ENCODE data around the gene CDK5RAP1.

Gene CDK5RAP1

DNA sequence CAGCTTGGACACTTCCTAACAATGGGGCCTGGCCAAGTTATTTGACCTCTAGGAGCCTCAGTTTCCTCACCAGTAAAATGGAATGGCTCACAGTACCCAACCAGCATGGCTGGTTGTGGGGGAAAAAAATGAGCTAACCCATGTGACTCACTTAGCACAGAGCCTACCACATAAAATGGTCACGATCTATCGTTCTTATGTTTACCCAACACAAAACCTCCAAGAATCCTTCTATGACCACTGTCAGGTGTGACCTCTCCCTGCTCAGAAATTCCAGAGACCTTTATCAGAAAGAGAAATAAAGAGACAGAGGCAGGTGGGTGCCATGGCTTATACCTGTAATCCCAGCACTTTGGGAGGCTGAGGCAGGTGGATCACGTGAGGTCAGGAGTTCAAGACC lies 78.9 kb downstream of the CDK5RAP1 start:
- Histone ChIP-seq H3K9me3 (no peaks in the 10 kb centered on the region), H3K4me1 (no peaks in the 10 kb centered on the region), H3K27me3 (ENCODE audit: low read depth) (peaks cover 4% of the 10 kb centered on the region; the same call in 1 of the 2 replicates), H3K4me3 (no peak overlapping the region), H3K36me3 (replicated peaks) (no peaks in the 10 kb centered on the region)
- DNase-seq (ENCODE audit: low spot score in 2 of 2), result no peak
- in situ Hi-C loops (cut with MboI; ENCODE audit: low sequenced_read_pairs), result loop anchor here (10.0 kb wide), 1 partner anchor 58 kb away; no protein-coding TSS in a partner anchor

DNA sequence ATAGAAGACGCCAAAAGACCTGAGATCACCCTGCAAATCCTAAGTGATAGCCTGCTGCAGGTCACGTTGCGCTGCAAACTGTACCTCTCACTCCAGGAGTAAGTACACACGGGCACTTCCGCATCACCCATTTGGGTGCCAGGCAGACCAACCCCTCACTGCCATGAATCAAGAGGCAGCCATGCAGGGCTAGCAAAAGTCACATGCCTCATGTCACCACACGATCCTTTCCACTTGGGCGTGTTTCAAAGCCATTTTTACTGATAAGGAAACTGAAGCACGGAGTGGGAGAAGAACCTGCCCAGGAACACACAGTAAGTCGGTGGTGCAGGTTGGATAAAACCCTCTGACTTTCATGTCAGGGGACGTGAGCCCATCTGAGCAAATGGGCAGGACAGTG lies 81.3 kb downstream of the CDK5RAP1 start:
- no peaks in the 10 kb centered on the region for H3K36me3 ChIP-seq (replicated peaks)
- DNase-seq (ENCODE audit: low spot score in 2 of 2), result no peak
- no peak overlapping the region for H3K4me3 ChIP-seq
- no peaks in the 10 kb centered on the region for H3K4me1 ChIP-seq
- no peaks in the 10 kb centered on the region for H3K9me3 ChIP-seq
- peaks cover 6% of the 10 kb centered on the region; the same call in 1 of the 2 replicates for H3K27me3 ChIP-seq (ENCODE audit: low read depth)
- in situ Hi-C loops (cut with MboI; ENCODE audit: low sequenced_read_pairs), result loop anchor here (10.0 kb wide), 1 partner anchor 55 kb away; no protein-coding TSS in a partner anchor

DNA sequence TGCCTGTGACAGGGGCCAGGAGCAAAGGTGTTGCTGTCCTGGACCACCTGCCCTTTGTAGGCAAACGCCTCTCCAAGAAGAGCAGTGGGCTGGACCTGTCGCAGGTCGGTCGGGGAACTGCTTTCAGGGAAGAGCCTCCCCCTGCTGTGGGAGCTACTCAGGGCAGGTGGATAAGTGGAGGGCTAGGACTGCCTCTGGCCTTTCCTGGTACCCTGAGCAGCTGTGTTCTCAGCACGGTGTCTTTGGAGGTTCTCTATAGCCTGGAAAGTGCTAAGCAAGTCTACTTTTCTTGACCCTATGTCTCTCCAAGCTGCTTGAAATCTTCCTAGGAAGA lies 83.3 kb downstream of the CDK5RAP1 start:
- in situ Hi-C loops (cut with MboI; ENCODE audit: low sequenced_read_pairs), result no loop called here

DNA sequence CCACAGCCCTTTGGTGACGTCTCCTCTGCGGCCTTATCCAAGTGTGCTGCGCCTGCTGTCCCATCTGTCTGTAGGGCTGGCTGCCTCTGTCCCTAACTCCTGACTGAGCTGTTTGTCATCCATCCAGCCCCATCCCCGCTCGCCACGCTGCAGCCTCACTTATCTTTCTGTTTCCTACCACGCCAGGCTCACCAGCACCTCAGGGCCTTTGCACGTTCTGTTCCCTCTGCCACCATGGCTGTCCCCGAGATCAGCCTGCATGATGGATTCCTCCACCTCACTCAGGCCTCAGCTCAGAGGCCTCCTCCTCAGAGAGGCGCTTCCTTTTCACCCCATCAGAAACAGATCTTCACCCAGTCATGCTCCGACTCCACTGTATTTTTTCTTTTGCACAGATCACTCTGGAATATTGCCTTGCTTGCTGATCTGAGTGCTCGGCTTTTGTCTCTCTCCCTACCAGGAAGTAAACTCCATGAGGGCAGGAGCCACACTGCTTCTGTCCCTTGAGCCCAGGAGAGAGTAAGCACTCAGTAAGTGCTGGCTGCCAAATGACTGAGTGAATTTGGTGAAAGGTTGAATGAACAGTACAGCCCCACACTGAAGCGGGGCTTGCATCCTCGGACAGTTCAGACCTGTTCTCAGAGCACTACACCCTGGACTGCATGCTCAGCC lies 83.8 kb downstream of the CDK5RAP1 start:
- H3K4me1 ChIP-seq, result no peaks in the 10 kb centered on the region
- H3K27me3 ChIP-seq (ENCODE audit: low read depth), result peaks cover 6% of the 10 kb centered on the region; the same call in 1 of the 2 replicates
- H3K4me3 ChIP-seq, result no peak overlapping the region
- H3K36me3 ChIP-seq (replicated peaks), result no peaks in the 10 kb centered on the region
- H3K9me3 ChIP-seq, result no peaks in the 10 kb centered on the region
- in situ Hi-C loops (cut with MboI; ENCODE audit: low sequenced_read_pairs), result no loop called here
- DNase-seq (ENCODE audit: low spot score in 2 of 2), result no peak

More for the DNA sequence above, 83.3 kb downstream of the CDK5RAP1 start:
- Histone ChIP-seq H3K4me3 (no peak overlapping the region), H3K36me3 (replicated peaks) (no peaks in the 10 kb centered on the region), H3K4me1 (no peaks in the 10 kb centered on the region), H3K27me3 (ENCODE audit: low read depth) (peaks cover 6% of the 10 kb centered on the region; the same call in 1 of the 2 replicates), H3K9me3 (no peaks in the 10 kb centered on the region)
- no peak for DNase-seq (ENCODE audit: low spot score in 2 of 2)

DNA sequence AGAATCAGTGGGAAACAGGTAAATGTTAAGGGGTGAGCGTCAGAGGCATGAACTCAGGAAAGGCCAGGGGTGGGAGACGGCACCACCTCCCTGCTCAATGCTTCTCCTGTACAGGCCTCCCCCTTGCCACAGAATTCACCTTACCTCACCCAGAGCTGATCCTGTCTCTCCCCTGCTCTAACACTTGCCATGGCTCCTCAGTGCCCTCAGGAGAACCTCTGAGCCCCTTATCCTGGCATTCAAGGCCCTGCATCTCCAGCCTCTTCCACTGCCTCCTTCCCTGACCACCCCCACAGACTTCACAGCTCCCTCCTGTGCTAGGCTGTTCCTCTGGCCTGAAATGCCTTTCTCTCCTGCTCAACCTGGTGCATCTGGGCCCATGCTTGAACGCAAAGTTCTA lies 84.4 kb downstream of the CDK5RAP1 start:
- no peaks in the 10 kb centered on the region for H3K9me3 ChIP-seq
- in situ Hi-C loops (cut with MboI; ENCODE audit: low sequenced_read_pairs), result no loop called here
- H3K27me3 ChIP-seq (ENCODE audit: low read depth), result peaks cover 6% of the 10 kb centered on the region; the same call in 1 of the 2 replicates
- DNase-seq (ENCODE audit: low spot score in 2 of 2), result no peak
- no peak overlapping the region for H3K4me3 ChIP-seq
- H3K4me1 ChIP-seq, result no peaks in the 10 kb centered on the region
- no peaks in the 10 kb centered on the region for H3K36me3 ChIP-seq (replicated peaks)

DNA sequence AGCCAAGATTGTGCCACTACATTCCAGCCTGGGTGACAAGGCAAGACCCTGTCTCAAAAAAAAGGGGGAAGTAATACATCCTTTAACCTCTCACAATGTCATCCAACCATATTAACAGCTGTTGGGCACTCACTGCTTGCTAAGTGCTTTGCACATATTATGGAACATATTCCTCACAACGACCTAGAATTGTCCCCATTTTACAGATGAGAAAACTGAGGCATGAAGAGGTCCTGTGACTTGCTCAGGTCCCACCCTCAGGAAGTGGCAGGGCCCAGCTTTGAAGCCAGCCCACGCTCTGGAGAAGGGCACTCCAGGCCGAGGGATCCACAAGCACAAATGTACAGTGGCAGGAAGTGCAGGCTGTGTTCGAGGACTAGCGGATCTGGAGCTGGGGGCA lies 85.0 kb downstream of the CDK5RAP1 start:
- DNase-seq (ENCODE audit: low spot score in 2 of 2), result no peak
- H3K27me3 ChIP-seq (ENCODE audit: low read depth), result peaks cover 6% of the 10 kb centered on the region; the same call in 1 of the 2 replicates
- no peaks in the 10 kb centered on the region for H3K4me1 ChIP-seq
- H3K36me3 ChIP-seq (replicated peaks), result no peaks in the 10 kb centered on the region
- in situ Hi-C loops (cut with MboI; ENCODE audit: low sequenced_read_pairs), result no loop called here
- no peak overlapping the region for H3K4me3 ChIP-seq
- no peaks in the 10 kb centered on the region for H3K9me3 ChIP-seq

DNA sequence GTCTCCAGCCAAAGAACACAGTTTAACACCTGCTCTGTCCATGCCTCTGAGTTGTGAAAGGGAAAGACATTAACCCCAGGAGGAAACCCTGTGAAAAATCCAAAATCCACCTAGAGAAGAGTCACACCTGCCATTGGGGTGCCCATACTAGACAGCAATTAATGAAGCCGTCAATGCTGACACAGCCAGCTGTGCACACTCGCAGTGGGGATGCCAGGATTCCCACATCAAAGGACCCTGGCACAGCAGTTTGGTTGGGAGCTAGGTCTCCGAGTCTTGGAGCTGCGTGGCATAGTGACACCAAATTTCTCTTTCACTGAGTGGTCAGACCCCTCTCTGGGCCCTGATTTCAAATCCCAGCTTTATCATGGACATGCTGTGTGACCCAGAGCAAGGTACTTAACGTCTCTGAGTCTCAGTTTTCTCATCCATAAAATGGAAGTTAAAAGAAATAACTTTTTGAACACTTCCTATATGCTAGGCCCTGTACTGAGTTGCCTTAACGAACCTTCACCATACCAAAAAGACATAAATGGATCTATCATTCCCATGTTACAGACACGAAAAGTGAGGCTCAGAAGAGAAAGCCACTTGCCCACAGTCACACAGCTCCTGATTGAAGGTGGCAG lies 87.5 kb downstream of the CDK5RAP1 start:
- Histone ChIP-seq H3K4me3 (no peak overlapping the region), H3K36me3 (replicated peaks) (no peaks in the 10 kb centered on the region), H3K9me3 (no peaks in the 10 kb centered on the region), H3K4me1 (no peaks in the 10 kb centered on the region), H3K27me3 (ENCODE audit: low read depth) (peaks cover 4% of the 10 kb centered on the region; the same call in 1 of the 2 replicates)
- in situ Hi-C loops (cut with MboI; ENCODE audit: low sequenced_read_pairs), result no loop called here
- DNase-seq (ENCODE audit: low spot score in 2 of 2), result no peak

DNA sequence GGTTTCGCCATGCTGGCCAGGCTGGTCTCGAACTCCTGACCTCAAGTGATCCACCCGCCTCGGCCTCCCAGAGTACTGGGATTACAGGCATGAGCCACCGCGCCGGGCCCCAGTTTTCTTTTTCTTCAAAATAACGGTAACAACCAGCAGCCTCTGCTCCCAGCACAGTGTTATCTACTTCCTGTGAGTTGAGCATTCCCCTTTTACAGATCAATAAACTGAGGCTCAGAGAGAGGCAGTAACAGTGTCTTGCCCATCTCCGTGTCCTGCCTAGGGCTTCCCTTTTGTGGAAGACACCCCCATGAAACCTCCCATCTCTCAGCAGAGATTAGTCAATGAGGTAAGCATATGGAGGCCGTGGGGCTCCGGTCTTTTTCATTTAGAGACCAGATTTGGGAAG lies 88.7 kb downstream of the CDK5RAP1 start:
- no peak for DNase-seq (ENCODE audit: low spot score in 2 of 2)
- in situ Hi-C loops (cut with MboI; ENCODE audit: low sequenced_read_pairs), result no loop called here

DNA sequence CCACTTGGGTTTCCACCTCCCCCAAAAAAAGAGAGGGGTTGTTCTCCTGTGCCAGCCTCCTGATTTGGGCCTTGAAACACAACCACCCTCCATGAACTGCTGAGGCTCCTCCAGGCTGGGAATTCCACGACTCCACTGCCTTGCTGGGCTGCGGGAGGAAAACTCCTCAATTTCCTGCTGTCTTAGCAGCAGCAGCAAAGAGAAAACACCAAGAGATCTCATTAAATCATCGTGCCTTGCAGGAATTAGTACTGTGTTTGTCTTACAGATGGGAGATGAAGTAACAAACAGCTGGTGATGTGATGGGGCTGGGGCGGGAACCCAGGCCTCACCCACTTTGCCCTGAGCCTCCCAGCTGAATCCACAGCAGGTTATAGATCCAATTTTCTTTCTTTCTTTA lies 89.3 kb downstream of the CDK5RAP1 start:
- H3K36me3 ChIP-seq (replicated peaks), result no peaks in the 10 kb centered on the region
- H3K4me3 ChIP-seq, result no peak overlapping the region
- H3K9me3 ChIP-seq, result no peaks in the 10 kb centered on the region
- in situ Hi-C loops (cut with MboI; ENCODE audit: low sequenced_read_pairs), result no loop called here
- H3K4me1 ChIP-seq, result no peaks in the 10 kb centered on the region
- no peaks in the 10 kb centered on the region for H3K27me3 ChIP-seq (ENCODE audit: low read depth)
- no peak for DNase-seq (ENCODE audit: low spot score in 2 of 2)

More for the DNA sequence above, 88.7 kb downstream of the CDK5RAP1 start:
- Histone ChIP-seq H3K4me1 (no peaks in the 10 kb centered on the region), H3K9me3 (no peaks in the 10 kb centered on the region), H3K36me3 (replicated peaks) (no peaks in the 10 kb centered on the region), H3K4me3 (no peak overlapping the region), H3K27me3 (ENCODE audit: low read depth) (0 out of 2 replicates have a peak, but pooled peaks cover 2% of the 10 kb centered on the region)

DNA sequence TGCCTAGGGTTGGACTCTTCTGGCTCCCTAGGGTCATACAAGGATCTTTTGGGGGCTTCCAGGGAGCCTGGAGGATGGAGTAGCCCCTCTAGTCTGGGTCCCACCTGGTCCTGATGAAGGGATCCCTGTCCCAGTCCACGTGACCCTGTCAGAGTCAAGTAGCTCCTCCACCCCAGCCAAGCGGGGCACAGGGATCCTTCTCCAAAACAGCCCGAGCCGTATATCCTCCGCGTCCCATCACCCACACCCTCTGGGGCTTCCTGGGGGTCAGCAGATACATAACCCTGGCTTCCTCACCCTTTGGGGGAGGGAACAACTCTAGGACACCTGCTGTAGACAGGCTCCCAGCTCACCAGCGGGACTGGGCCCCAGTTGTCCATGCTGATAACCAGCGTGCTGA lies 90.3 kb downstream of the CDK5RAP1 start:
- Histone ChIP-seq H3K27me3 (ENCODE audit: low read depth) (no peaks in the 10 kb centered on the region), H3K36me3 (replicated peaks) (no peaks in the 10 kb centered on the region), H3K4me3 (no peak overlapping the region), H3K4me1 (no peaks in the 10 kb centered on the region), H3K9me3 (no peaks in the 10 kb centered on the region)
- no peak for DNase-seq (ENCODE audit: low spot score in 2 of 2)
- in situ Hi-C loops (cut with MboI; ENCODE audit: low sequenced_read_pairs), result no loop called here

DNA sequence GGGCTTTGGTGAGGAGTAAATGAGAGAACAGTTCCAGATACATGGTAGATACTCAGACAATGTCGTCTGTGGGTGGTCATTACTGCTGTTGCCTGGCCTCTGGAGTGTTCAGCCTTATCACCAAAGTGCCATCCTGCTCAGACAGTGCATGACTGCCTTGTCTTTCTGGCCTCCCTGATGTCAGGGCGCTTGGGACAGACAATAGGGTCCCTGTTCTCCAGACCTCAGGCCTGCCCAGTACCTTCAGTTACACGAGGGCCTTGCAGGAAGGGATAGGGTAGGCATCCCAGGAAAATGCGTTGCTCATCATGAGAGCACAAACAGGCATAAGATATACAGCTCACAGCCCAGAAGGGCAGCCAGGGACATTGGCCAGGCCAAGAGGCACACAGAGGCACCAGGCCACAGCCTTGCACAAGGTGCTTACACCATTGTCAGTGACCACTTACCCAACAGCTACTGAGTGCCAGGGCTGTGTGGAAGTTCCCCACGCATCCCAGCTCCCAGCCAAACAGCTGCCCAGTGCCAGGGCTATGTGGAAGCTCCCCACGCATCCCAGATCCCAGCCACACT lies 90.9 kb downstream of the CDK5RAP1 start:
- H3K27me3 ChIP-seq (ENCODE audit: low read depth), result no peaks in the 10 kb centered on the region
- H3K36me3 ChIP-seq (replicated peaks), result no peaks in the 10 kb centered on the region
- in situ Hi-C loops (cut with MboI; ENCODE audit: low sequenced_read_pairs), result no loop called here
- no peaks in the 10 kb centered on the region for H3K4me1 ChIP-seq
- no peak overlapping the region for H3K4me3 ChIP-seq
- H3K9me3 ChIP-seq, result no peaks in the 10 kb centered on the region
- DNase-seq (ENCODE audit: low spot score in 2 of 2), result no peak

DNA sequence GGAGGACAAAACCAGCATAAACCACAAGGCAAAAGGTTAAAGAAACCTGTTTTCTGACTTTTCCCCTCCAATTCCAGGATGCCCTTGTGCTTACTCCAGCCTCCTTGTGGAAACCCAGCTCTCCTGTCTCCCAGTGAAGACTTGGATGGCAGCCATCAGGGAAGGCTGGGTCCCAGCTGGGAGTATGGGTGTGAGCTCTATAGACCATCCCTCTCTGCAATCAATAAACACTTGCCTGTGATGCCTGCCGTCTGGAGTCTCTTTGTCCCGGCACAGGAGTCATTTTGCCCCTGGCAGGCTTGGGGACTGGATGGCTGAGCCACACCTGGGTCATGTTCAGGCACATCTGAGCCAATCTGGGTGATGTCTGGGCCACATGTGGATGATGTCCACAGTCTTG lies 91.7 kb downstream of the CDK5RAP1 start:
- H3K27me3 ChIP-seq (ENCODE audit: low read depth), result no peaks in the 10 kb centered on the region
- H3K9me3 ChIP-seq, result no peaks in the 10 kb centered on the region
- H3K4me1 ChIP-seq, result no peaks in the 10 kb centered on the region
- H3K36me3 ChIP-seq (replicated peaks), result no peaks in the 10 kb centered on the region
- in situ Hi-C loops (cut with MboI; ENCODE audit: low sequenced_read_pairs), result no loop called here
- DNase-seq (ENCODE audit: low spot score in 2 of 2), result no peak
- no peak overlapping the region for H3K4me3 ChIP-seq

Measured in HAP-1 (cell line).